ENCODE data around the gene TRERF1.

- TF ChIP-seq POLR2A (IDR thresholded peaks at IDR 0.05): no peak
- TF ChIP-seq CTCF (IDR thresholded peaks at IDR 0.05 in 4 of 5, conservative IDR thresholded peaks at IDR 0.05 in 1 of 5): no peak
Observed at GRCh38 chr6:42257614-42258013, 194.1 kb downstream of the TRERF1 start.

Data from gastrocnemius medialis (tissue), 4 donors.